OCI-M2 (cell line): ENCODE results near the gene ITPR1.

Experiments
- DNase-seq: peaks from one replicate; lab custom pipeline; 2025; ENCODE audit not compliant: unreplicated experiment; lab: John Stamatoyannopoulos, UW

Gene ITPR1

DNA sequence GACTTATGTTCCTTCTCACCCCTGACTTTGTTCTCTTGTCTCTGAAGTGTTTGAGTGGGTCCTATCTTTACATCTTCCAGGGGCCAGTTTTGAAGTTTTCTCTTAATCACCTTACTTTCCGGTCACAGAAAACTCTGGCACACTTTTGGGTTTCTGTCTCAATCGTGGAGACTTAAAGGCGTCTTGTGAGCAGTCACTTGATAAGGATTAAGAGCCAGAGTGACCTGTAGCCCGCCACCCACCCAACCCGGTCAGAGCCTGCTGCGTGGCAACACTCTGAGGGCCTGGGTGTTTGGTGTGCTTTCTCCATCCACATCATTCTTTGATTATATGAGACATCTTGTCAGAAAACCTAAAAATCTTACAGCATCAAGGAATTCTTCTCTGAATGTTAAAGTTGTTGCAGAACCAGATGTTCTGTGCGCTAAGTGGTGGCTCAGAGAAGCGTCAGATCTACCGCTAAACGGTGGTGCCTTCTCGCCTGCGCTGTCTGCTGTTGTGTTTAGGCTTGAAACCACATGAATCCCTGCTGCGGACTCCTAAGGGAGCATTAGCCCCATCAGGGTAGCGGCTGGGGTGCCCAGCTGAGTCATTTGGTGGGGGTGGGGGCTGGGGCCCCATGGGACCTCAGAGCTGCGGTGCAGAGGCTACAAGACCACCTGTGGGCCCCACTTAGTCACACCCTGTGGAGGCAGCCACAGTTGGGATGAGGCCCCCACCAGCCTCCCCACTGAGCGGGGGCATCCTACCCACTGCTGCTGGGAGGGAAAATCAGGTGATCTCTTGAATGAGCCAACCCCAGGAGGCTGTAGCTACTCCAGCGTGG is 327.4 kb downstream of the ITPR1 start:
- no peak for DNase-seq

DNA sequence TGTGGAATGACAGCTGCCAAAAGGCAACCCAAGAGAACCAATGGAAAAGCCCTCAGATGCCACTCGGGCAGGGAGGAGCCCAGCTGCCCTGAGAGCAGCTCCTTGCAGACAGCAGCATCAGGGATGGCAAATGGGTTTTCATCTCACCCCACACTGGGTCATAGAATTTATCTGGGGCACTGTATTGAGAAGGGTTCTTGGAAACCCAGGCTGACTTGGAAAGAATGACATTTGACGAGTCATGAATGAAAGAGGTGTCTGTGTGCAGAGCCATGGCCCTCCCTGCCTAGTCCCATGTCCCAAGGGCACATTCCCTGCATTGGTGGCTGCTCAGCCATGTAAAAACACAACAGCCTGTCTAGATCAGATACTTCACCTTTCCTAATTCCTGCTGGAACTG is 328.2 kb downstream of the ITPR1 start:
- DNase-seq = no peak

DNA sequence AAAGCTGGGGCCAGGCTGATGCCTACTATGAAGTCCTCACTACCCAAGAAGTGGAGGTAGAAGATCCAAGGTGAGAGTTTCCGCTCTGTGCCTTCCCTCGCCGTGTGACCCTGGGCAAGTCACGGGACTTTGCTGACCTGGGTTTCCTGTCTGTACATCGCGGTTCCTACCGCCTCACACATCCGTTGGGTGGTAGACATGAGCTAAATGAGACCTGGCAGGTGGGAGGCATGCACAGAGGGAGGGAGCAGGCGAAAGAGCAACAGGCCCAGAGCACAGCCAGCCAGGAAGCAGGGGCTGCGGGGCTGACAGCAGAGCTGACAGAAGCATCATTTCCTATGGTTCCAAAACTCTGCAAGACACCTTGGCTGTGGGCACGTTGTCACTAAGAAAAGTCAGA is 328.8 kb downstream of the ITPR1 start:
- no peak for DNase-seq

DNA sequence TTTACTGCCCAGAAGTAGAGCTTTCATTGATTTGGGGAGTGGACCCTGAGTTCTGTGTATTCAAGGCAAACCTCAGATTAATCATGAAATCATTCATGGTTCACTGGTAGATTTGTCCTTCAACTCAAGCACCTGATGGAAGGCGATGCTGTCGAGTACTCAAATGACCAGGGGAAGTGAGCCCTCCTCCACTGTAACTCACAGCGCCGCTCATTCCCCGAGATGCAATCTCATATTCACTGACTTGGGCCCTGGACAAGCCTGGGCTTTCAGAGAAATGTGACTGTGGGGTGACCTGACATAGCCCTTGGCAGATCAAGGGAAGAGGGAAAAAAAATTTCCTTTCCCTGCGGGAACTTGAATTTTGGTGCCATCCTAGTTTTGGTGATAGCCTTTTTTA is 329.4 kb downstream of the ITPR1 start:
- DNase-seq = no peak

DNA sequence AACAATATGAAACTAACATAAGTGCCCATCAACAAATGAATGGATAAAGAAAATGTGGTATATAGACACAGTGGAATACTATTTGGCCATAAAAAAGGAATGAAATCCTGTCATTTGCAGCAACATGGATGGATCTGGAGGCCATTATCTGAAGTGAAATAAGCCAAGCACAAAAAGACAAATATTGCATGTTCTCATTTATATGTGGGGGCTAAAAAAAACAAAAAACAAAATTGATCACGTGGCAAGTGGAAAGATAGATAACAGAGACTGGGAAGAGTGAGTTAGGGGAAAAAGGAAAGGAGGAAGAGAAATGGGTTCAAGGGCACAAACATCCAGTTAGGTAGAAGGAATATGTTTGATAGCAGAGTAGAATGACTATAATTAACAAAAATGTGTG is 330.2 kb downstream of the ITPR1 start:
- no peak for DNase-seq

DNA sequence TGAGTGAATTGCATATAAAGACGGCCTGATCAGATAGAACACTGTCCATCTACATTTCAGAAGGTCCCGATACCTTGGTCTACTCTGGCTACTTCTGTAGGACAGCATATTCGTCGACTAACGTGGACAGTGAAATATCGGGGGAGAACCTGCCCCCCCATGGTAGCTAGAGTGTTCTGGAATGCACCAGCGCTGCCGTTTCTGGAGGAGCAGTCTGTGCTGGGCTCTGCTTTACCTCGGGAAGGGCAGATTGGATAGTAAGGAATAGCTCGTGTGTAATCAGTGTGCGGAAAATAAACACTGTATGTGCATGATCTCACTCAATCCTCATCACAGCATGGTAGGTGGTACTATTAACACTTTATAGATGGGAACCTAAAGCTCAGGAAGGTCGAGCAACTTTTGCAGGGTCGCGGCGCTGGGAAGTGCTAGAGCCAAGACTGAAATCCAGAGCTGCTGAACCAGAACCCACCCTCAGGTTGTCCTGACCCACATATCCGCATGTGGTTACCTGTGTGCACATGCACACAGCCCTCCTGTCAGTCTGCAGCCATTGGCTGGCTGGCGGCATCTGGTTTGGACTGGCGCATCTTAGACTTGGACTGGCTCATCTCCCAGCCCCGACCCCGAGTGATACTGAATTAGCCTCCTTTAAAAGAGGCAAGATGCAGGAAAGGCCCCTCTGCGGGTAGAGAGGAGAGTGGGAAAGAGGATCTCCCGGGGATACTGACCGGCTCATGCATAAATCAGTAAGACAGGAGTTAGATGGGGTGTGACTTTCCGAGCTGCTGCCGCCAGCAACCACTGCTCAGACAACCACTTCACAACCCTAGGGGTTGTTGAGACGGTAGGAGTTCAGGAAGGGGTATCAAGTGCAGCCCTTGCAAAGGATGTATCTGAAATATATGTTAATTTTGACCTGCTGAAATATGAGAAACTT is 331.1 kb downstream of the ITPR1 start:
- DNase-seq = no peak

DNA sequence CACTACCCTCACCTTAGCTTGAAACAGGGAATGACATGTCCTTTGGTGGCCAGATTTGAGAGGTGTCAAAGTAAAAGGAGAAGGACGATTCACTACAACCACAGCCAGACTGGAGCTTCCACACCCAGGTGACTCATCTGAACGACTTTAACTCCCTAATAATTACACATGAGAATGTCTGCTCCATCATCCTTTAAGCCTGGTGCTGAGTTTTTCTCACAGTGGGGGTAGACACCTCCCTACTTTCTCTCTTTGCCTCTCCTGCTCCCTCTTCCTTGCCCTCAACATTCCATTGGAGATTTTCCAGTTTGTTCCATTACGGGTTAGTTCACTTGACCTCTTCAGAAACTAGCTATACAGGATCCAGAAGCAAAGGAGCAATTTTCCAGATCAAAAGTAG is 331.8 kb downstream of the ITPR1 start:
- DNase-seq = no peak

DNA sequence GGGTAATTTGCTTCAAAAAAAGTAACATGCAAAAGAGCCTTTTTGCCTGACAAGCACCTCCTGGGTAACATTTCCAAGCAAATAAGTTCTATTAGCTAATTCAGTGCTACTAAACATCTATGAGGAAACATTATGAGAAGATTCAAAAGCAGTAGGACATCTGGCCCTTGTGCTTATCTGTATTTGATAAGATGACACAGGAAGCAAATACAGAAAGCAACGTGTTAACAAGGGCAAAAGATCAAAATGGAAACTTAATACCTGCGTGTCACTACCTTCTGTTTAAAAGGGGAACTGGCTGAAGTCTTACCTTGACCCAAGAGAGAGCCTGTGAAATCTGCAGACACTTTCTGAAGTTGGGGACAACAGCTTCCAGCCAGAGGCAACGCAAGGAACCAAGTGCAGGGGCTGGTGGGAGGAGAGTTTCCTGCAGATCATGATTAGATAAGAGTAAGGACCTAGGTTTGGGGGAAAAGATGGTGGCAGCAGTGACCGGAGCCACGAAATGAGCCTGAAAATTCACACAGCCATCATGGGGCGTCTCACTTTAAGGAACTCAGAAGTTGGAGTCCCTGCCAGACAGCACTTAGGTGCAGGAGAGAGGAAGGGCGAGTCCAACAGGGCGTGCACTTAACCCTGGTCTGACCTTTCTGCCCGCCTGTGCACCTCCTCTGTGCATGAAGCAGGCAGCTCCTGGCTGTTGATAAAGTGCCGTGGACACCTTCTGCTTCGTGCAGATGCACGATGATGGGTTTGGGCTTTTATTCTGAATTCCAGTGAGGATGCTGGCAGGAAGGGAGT is 332.5 kb downstream of the ITPR1 start:
- DNase-seq = no peak

DNA sequence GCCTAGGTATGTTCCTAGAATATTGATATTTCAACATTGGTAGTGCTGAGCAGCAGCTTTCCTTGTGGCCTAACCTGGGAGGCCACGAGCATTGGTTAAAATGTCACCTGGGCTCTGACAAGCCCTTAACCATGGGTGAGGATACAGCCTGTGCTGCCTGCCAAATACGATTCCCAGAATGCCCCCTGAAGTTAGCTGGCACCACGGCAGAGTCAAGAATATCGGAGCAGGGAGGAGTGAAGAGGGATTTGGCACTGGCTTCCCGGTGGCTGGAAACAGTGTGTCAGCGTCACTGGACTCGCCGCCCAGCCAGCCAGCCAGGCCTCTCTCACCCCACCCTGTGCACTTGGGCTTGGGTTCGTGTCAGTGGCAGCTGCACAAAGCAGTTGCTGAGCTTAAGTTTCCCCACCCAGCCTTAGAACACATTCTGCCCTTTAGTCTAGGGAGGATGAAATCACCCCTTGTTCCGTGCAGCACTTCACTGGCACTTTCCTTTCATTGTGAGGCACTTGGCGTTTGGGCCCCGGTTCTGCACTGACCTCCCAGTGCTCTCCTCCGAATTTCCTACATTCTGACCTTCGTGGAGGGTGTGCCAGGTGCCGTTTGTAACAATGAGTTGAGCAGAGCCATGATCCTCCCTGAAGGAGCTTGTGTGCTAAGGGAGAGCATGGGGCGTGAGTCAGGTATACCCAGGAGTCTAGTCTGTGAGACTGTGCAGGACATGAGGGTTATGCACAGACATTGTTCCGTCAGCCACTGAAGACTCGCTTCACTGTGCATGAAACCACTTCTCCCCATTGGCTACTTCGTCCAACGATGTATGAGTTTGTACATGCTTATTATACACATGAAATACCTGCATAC is 333.3 kb downstream of the ITPR1 start:
- no peak for DNase-seq

DNA sequence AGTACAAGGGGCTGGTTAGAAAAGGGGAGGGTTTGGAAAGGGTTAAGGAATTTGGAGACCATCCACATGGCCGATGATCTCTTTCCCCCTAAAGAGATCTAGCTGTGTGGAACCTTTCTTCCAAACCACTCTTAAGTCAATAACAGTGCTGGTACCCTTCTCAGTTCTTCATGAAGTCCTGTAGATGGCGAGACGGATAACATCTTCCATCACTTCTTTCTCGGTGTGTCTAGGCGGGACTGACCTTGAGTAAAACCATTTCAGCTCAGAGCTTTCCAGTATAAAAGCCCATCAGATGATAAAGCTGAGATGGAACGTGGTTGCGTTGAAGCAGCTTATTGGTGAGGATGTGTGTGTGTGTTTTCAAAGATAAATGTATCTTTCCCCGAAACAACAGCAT is 334.6 kb downstream of the ITPR1 start:
- no peak for DNase-seq

DNA sequence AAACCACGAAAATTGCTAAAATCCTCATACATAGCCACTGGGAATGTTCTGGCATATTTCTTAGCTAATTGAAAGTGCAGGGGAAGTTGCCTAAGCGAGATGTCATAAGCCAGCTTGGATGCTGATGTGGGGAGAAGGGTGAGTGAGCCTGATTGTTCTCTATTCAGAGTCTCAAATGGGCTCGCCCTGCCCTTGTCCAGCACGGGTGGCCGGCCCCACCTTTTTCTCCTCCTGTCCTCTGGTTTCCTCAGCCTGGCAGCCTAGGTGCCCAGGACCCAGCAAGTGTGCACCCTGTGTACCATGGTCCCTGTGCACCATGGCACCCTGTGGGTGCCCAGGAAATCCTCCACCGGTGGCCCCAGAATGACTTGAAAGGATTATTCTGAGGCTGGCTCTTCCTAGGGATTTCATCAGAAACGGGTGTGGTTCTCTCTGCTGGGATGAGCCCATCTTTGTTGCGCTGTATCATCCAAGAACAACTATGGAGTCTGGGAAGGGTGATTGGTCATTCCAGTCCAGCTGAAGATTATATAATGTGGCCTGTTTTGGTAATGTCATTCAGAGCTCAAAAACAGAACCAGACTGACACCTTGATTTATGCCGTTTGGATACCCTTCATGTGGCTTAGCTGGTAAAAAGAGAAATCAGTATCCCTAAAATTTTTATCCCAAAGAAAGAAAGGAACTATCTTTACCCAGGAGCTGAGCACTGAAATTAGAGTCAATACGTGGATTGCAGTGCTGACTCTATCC is 335.3 kb downstream of the ITPR1 start:
- no peak for DNase-seq

DNA sequence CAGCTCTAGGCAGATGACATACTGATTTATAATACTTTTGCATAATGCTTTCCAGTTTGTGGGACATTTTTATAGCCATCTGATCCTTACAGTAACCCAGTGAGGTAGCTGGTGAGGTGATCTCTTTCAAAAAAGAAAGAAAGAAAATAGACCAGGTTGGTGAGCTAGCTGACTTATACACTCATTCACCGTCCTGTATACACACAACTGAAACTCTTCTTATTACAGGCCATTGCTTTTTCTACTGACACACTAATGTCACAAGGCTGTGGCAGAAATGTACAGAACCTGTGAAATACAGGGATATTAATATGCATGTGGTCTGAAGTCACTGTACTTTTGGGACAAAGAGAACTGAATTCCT is 335.9 kb downstream of the ITPR1 start:
- no peak for DNase-seq

DNA sequence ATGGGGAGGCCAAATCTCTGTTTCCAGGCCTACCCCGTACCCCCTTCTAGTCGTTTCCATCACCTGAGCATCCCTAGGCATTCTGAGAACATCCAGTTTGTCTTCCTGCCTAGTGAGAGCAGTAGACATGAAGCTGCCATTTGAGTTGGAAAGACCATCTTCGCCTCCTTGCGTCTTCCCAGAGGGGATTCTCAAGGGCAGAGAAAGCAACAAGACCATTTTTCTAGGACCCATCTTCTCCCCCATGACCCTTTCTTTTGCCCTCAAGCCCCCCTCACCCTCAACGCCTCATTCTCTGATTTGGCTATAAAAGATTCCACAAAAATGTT is 337.4 kb downstream of the ITPR1 start:
- DNase-seq = no peak

DNA sequence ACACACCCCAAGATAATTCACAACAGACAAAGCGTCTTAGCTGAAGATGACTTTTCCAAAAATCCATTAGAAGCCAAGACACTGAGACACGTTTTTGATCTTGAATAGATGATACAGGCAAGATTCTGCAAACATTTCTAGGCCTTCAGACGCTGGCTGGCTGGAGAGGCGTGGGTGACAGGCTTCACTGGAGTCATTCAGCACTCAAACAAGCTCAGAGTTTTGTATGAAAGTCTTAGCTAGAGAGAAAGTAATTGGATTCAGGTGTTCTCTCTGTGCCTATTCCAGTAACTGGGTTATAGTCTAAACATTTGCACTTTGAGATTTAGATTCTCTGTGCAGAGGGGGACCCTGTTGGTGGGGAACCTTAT is 338.4 kb downstream of the ITPR1 start:
- DNase-seq = no peak

DNA sequence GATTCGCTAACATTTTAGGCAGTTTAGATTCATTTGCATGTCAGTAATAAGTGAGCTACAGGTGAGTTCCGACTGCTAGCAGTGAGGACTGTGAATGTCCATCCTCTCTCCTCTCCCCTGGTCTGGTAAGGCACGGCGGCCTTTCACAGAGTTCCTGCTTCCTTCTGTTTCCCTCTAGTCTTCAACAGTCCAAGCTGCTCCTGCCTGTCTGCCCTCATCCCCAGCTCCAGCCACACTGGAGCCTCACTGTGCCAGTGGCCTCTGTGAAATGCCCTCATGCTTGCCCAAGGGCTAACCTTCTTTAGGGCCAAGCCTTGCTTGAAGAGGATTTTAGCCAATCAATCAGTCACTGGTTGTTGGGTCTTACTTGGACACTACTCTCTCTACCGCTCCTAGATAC is 340.3 kb downstream of the ITPR1 start:
- no peak for DNase-seq

DNA sequence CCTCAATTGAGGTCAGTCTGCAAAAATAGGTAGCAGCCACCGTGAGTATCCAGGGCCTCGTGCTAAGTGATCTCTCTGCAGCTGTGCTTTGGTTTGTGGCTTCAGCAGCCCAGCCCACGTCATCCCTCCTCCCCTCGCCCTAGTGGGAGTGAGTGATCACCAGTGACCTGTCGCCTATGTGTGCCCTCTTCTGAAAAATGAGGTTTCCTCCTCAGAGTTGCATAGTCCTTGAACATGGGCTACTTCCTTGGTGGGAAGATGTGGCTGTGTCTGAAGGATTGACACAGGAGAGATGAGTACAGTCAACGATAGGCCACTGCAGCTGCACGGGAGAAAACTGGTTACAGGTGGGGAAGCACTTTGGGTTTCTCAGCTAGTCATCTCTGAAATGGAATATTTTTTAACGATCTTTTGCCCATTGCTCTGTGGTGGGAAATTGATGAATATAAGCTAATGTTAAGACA is 341.3 kb downstream of the ITPR1 start:
- DNase-seq = no peak

DNA sequence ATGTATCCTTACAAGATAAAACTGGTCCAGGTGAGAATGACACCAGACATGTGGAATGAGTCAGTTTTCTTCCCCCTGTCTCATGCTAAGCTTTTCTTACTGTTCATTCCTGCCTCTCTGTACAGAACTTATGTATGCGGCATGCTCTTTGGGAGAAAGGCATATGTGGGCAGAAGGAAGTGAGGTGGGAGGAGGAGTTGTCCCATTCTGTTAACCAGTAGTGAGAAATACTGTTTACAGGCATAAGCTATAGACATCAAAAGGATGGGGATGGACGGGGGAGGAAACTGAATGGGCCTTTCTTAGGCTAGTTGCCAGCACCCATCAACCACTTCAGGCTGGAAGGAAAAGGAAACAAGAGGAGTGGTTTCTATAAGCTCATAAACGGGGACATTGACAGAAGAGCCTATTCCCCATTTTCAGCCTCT is 342.5 kb downstream of the ITPR1 start:
- no peak for DNase-seq

DNA sequence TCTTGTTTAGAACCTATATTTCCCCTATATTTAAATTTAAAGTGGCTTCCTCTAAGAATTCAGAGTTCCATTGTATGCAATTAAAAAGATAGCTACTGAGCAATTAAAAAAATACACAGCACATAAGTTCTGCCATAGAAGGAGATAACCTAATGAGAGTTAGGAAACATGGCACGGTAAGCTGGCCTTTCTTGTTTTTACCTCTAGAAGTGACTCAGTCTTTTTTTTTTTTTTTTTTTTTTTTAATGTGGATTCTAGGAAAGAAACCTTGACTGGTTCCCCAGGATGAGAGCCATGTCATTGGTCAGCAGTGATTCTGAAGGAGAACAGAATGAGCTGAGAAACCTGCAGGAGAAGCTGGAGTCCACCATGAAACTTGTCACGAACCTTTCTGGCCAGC is 343.4 kb downstream of the ITPR1 start:
- DNase-seq = no peak

DNA sequence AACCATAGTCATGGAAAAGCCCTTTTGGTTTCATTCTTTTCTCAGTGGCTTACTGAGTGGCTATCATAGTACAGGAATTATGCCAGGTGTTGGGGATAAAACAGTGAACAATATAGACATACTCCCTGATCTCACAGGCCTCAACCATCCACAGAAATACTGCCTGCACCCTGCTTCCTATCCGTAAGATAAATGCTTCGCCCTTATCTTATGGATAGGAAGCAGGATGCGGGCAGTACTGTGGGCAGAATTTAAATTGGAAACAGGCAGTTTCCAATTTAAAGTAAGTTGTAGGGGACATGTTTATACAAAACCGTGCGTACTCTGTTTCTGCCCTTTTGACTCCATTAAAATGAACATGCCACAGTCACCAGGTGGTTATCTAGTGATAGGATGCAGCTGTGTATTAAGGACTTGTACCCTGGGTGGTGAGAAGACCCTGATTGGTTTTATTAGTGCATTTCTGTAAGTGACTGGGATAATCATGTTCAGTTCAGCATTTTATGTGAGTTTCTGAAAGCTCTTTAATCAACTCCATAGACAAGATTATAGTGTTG is 344.3 kb downstream of the ITPR1 start:
- no peak for DNase-seq

DNA sequence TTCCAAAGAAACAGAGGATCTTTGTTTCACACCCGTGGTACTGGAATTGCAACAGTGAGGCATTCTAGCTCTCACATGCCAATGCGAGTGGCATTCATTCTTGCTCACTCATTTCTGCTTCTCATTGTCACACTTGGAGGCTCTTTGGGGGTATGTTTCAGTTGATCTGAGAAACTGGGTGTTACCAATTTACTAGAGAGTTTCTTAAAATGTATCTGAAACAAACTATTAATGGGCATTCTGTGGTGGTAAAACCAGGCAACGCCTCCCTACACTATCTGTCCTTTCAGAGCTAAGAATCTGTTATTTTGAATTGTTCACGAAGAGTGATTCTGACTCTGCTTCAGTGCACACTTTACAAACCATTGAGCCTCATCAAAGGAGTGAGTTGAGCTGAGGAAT is 345.5 kb downstream of the ITPR1 start:
- no peak for DNase-seq
